ENCODE results near the gene SGSM2. TPM values are rescaled to one million over a fixed set of nuclear protein-coding genes. Genes with fewer than 3 reads are reported as not detected.

SGSM2 gene
- total RNA-seq, 1 experiment from 2014 or later: 62.0 TPM

DNA sequence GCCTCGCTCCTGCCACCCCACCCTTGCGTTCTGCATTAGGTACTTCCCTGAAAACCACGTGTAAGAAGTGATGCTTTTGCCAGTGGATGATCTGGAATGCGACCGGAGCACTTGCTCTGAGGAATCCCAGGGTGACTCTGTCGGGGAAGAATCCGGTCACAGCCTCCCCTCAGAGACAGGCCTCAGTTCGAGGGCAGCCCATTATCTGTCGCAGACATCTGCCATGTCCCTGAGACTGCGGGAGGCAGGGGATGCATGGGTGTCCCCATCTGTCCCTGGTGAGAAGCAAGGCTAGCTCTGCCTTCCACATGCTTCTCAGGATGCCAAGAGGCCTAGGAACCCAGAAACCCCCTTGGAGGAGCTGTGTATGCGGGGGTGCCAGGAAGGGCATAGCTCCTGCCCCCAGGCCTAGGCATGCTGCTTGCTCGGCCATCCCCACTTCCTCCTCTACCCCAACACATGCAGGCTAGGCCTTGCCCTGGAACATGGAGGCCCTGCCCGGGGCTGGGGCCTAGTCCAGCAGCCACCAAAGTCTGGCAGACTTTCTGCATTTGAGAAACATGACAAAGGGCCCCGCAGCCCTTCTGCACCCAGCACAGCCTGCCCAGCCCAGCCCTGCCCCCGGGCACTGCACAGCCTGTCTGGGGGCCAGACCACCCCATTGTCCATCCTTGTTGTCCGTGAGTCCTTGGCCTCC lies 43.1 kb downstream of the SGSM2 start:
- H3K4me3 ChIP-seq: no peak overlapping the region
- TF ChIP-seq, protein P1, sequence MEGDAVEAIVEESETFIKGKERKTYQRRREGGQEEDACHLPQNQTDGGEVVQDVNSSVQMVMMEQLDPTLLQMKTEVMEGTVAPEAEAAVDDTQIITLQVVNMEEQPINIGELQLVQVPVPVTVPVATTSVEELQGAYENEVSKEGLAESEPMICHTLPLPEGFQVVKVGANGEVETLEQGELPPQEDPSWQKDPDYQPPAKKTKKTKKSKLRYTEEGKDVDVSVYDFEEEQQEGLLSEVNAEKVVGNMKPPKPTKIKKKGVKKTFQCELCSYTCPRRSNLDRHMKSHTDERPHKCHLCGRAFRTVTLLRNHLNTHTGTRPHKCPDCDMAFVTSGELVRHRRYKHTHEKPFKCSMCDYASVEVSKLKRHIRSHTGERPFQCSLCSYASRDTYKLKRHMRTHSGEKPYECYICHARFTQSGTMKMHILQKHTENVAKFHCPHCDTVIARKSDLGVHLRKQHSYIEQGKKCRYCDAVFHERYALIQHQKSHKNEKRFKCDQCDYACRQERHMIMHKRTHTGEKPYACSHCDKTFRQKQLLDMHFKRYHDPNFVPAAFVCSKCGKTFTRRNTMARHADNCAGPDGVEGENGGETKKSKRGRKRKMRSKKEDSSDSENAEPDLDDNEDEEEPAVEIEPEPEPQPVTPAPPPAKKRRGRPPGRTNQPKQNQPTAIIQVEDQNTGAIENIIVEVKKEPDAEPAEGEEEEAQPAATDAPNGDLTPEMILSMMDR (conservative IDR thresholded peaks at IDR 0.05): no peak
- TF ChIP-seq EZH2 (IDR thresholded peaks at IDR 0.05; ENCODE audit: low read depth): no peak
- BruUV-seq (replicated peaks): no TSS peak
- no peak overlapping the region for H3K27ac ChIP-seq
- no peaks in the 10 kb centered on the region for H3K79me2 ChIP-seq (ENCODE audit: low read depth)
- H4K20me1 ChIP-seq (ENCODE audit: insufficient read depth): no peaks in the 10 kb centered on the region
- CTCF ChIA-PET: interaction anchor here (0.6 to 3.2 kb wide), 2 partner anchors 18 to 36 kb away, joined by 3 to 102 read pairs; no protein-coding TSS in a partner anchor
- DNase-seq: no peak
- H3K9me2 ChIP-seq (ENCODE audit: insufficient read depth): no peaks in the 10 kb centered on the region
- H3K4me1 ChIP-seq (replicated peaks; ENCODE audit: insufficient read depth): no peaks in the 10 kb centered on the region
- POLR2A ChIA-PET (ENCODE audit: unreplicated experiment): no interaction called here
- intact Hi-C loops (cut with micrococcal nuclease; ENCODE audit: unreplicated experiment): no loop called here
- H3K36me3 ChIP-seq (ENCODE audit: low read depth): no peaks in the 10 kb centered on the region
- no peak overlapping the region for H3K4me2 ChIP-seq
- no peaks in the 10 kb centered on the region for H3K27me3 ChIP-seq (ENCODE audit: insufficient read depth, low read depth)
- H3K9me3 ChIP-seq (ENCODE audit: insufficient read depth, low read depth): no peaks in the 10 kb centered on the region
- H2AFZ ChIP-seq: no peak overlapping the region
- peaks cover 13% of the 10 kb centered on the region; the same call in 1 of the 2 replicates for H3F3A ChIP-seq (ENCODE audit: insufficient read depth, low read depth)

DNA sequence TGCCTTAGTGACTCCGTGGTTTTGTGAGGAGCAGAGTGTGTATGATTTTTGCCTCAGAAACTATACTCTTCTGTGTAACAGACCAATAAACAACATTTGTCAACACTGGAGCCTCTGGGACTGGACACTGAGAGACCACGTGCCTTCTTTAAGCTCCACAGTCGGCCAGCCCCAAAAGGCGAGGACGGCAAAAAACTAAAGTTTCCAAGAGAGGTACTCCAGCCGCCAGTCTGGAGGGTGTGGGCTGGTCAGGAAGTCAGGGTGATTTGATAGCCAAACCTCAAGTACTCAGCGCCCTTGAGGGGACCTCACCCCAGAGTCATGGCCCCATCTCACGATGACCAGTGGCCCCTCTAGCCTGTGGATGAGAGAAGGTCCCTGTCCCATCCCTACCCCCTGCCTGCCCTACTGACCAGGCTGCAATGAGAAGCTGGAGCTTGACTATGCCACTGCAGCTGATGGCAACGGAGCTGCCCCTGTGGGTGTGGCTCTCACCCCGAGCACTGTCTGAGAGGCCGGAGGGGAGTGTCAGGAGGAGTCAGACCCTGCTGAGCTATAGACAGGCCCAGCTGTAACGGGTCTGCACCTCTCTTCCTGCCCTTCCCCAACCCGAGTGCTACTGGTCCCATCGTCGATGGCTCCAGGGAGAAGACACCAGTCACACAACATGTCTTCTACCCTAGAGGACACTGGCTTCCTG lies 43.8 kb downstream of the SGSM2 start:
- no peak overlapping the region for H3K4me2 ChIP-seq
- no peaks in the 10 kb centered on the region for H3K79me2 ChIP-seq (ENCODE audit: low read depth)
- ChIA-PET POLR2A (ENCODE audit: unreplicated experiment) (interaction anchor here (1.6 kb wide), 1 partner anchor 20 kb away, joined by 5 read pairs; no protein-coding TSS in a partner anchor), CTCF (interaction anchor here (3.2 kb wide), 1 partner anchor 36 kb away, joined by 102 read pairs; no protein-coding TSS in a partner anchor)
- BruUV-seq (replicated peaks): no TSS peak
- no peak for TF ChIP-seq EZH2 (IDR thresholded peaks at IDR 0.05; ENCODE audit: low read depth)
- TF ChIP-seq, protein P1 (conservative IDR thresholded peaks at IDR 0.05): no peak
- no peaks in the 10 kb centered on the region for H4K20me1 ChIP-seq (ENCODE audit: insufficient read depth)
- H3K27ac ChIP-seq: no peak overlapping the region
- no peak overlapping the region for H3K4me3 ChIP-seq
- no peaks in the 10 kb centered on the region for H3K9me3 ChIP-seq (ENCODE audit: insufficient read depth, low read depth)
- H3F3A ChIP-seq (ENCODE audit: insufficient read depth, low read depth): peaks cover 13% of the 10 kb centered on the region; the same call in 1 of the 2 replicates
- H3K36me3 ChIP-seq (ENCODE audit: low read depth): no peaks in the 10 kb centered on the region
- no peaks in the 10 kb centered on the region for H3K9me2 ChIP-seq (ENCODE audit: insufficient read depth)
- H3K4me1 ChIP-seq (replicated peaks; ENCODE audit: insufficient read depth): no peaks in the 10 kb centered on the region
- no peak overlapping the region for H2AFZ ChIP-seq
- intact Hi-C loops (cut with micrococcal nuclease; ENCODE audit: unreplicated experiment): no loop called here
- no peak for DNase-seq
- no peaks in the 10 kb centered on the region for H3K27me3 ChIP-seq (ENCODE audit: insufficient read depth, low read depth)

DNA sequence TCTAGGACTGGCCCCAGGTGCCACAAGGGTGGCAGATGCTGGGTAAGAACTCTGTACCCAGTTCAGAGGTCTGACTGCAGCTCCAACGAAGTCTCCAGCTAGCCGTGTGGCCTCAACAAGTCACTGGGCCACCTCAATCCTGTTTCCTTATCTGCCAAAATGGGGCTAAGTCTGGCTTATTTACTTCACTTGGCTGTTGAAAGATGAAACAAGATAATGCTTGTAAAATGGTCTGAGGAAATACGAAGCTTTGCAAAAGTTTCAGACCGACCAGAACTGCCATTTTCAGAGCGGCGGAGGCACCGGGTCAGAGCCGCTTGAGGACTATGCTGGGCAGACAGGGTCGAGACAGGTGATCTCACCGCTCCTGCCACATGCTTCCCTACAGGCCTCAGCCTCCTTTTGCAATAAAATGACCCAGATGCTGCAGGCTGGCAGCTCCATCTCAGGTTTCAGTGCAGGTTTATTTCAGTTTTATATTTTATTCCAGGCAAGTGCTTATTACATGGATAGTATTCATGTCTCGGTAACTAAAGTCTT lies 46.4 kb downstream of the SGSM2 start:
- Histone ChIP-seq H3K4me2 (no peak overlapping the region), H3K4me1 (replicated peaks; ENCODE audit: insufficient read depth) (no peaks in the 10 kb centered on the region), H2AFZ (no peak overlapping the region), H4K20me1 (ENCODE audit: insufficient read depth) (0 out of 2 replicates have a peak, but pooled peaks cover 5% of the 10 kb centered on the region), H3K9me2 (ENCODE audit: insufficient read depth) (no peaks in the 10 kb centered on the region), H3K36me3 (ENCODE audit: low read depth) (no peaks in the 10 kb centered on the region), H3K27me3 (ENCODE audit: insufficient read depth, low read depth) (no peaks in the 10 kb centered on the region), H3K9me3 (ENCODE audit: insufficient read depth, low read depth) (no peaks in the 10 kb centered on the region), H3K79me2 (ENCODE audit: low read depth) (no peaks in the 10 kb centered on the region), H3F3A (ENCODE audit: insufficient read depth, low read depth) (peaks cover 13% of the 10 kb centered on the region; the same call in 1 of the 2 replicates), H3K4me3 (no peak overlapping the region), H3K27ac (no peak overlapping the region)
- no peak for TF ChIP-seq EZH2 (IDR thresholded peaks at IDR 0.05; ENCODE audit: low read depth)
- TF ChIP-seq, protein P1 (conservative IDR thresholded peaks at IDR 0.05): no peak
- no TSS peak for BruUV-seq (replicated peaks)
- POLR2A ChIA-PET (ENCODE audit: unreplicated experiment): interaction anchor here (0.5 kb wide), 1 partner anchor 330 kb away, joined by 18 read pairs; no protein-coding TSS in a partner anchor
- CTCF ChIA-PET: interaction anchor here (0.6 to 3.2 kb wide), 3 partner anchors 9 to 462 kb away, joined by 3 to 102 read pairs (median 8); no protein-coding TSS in a partner anchor
- intact Hi-C loops (cut with micrococcal nuclease; ENCODE audit: unreplicated experiment): no loop called here
- no peak for DNase-seq
